ENCODE data around the gene GNAO1.

Gene GNAO1

DNA sequence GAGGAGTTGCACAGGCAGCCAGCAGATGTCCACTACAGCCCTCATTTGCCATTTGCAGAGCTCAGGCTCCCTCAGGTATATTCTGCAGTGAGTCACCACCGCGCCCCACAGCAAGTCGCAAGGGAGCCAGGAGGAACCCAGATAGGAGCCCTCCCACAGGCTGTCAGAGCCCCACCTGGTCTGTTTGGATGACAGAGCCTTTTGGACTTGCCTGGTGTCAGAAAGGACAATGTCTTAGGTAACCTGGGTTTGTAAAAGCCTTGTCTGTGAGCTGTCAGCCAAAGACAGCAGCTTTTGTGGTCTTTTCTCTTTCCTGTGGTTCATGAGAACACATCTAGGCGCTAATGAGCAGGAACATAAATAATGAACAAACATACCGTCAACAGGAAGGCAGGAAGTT lies 70.9 kb downstream of the GNAO1 start:
- Histone ChIP-seq H3K9ac (ENCODE audit: low read length) (no peak overlapping the region), H3K4me3 (ENCODE audit: low read length) (no peak overlapping the region)

DNA sequence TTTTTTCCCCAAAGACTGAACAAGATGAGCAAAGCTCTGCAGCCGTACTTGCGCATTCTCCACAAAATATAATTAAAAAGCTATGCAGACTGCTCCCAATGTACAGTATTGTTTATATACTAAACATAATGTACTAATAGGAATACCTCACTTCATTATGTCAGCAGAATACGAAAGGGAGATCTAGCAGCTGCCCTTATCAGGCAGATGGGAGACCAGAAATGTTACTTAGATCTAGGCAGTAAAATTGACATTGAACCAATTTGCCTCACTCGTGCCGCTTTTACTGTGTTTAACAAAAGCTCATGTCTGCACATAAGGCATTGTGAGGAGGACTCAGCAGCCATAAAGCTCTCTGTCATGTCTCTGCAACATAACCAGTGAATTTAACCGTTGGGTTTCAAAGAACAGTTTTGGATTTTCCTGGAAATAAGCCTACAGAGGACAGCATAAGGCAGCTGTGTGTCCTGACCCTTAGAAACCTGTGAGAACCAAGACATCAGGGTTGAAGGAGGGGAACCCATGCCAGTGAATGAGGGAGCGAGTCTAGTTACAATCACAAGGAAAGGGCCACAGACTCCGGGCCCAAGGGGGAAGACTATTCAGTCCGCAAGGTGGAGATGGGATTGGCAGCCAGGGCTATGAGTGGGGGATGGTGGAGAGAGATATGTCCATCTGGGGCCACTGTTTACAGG lies 71.4 kb downstream of the GNAO1 start:
- H3K27me3 ChIP-seq (ENCODE audit: control insufficient read depth, insufficient read depth, low read length), result no peaks in the 10 kb centered on the region
- H3K27ac ChIP-seq (ENCODE audit: low read length), result no peak overlapping the region
- H3K4me1 ChIP-seq (ENCODE audit: control insufficient read depth, low read depth, low read length), result peaks cover 3% of the 10 kb centered on the region
- H3K9me3 ChIP-seq (ENCODE audit: control insufficient read depth, low read depth, low read length), result no peaks in the 10 kb centered on the region
- no peak overlapping the region for H3K9ac ChIP-seq (ENCODE audit: low read length)
- no peak overlapping the region for H3K4me3 ChIP-seq (ENCODE audit: low read length)
- H3K36me3 ChIP-seq (ENCODE audit: control insufficient read depth, low read depth, low read length), result no peaks in the 10 kb centered on the region

More for the DNA sequence above, 70.9 kb downstream of the GNAO1 start:
- no peaks in the 10 kb centered on the region for H3K27me3 ChIP-seq (ENCODE audit: control insufficient read depth, insufficient read depth, low read length)
- H3K9me3 ChIP-seq (ENCODE audit: control insufficient read depth, low read depth, low read length), result no peaks in the 10 kb centered on the region
- H3K27ac ChIP-seq (ENCODE audit: low read length), result no peak overlapping the region
- H3K36me3 ChIP-seq (ENCODE audit: control insufficient read depth, low read depth, low read length), result no peaks in the 10 kb centered on the region
- peaks cover 3% of the 10 kb centered on the region for H3K4me1 ChIP-seq (ENCODE audit: control insufficient read depth, low read depth, low read length)

DNA sequence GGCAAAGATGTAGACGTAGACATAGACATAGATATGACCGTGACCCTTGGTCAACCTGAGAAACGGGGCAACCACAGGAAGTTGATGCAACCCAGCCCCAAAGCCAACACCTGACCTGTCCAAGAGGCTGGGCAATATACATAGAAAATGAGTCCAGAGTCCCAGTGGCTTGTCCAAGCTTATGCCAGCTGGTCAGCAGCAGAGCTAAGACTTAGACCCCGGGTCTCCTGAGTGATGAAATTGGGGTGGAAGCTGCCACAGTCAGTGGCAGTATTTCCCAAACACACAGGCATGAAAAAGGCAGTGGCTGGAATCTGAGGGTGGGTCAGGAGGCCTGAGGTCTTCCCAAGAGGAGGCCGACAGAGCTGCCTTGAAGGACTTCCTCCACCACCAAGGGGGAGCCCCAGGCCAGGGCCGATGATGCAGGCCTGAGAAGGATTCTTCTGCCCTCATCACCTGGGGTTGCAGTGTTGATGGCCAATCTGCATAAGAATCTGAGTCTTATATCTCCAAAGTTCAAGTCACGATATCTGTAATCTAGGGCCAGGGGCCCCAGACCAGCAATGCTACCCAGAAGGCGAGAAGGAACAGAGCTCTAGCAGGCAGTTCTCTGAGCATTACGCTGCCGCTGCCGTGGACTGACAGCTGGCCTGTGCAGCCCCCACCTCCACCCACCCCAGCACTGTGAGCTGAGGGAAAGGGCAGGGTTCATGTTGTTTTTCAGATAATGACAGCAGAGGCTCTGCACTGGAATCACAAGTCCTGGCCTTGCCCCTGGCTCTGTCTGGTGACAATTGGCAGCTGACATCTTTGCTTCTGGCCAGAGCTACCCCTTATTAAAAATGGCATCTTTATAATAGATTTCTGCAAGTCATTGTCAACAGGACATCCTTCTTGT lies 72.7 kb downstream of the GNAO1 start:
- Histone ChIP-seq H3K27ac (ENCODE audit: low read length) (no peak overlapping the region), H3K4me1 (ENCODE audit: control insufficient read depth, low read depth, low read length) (peaks cover 4% of the 10 kb centered on the region), H3K36me3 (ENCODE audit: control insufficient read depth, low read depth, low read length) (no peaks in the 10 kb centered on the region), H3K4me3 (ENCODE audit: low read length) (no peak overlapping the region), H3K9me3 (ENCODE audit: control insufficient read depth, low read depth, low read length) (no peaks in the 10 kb centered on the region), H3K27me3 (ENCODE audit: control insufficient read depth, insufficient read depth, low read length) (no peaks in the 10 kb centered on the region), H3K9ac (ENCODE audit: low read length) (no peak overlapping the region)

DNA sequence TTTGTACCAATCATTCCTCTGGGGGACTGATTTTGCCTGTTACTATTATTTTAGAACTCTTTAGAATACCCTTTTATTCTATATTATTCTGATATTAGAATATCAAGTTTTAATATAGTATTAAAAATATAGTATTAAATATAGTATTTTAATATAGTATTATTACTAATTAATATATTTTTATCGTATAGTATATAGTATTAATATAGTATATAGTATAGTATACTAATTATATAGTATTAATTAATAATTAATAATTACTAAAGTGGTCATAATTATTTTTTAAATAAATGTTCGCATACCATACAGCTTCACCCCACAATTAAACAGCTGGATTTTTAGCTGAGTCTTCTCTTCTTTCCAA lies 73.3 kb downstream of the GNAO1 start:
- Histone ChIP-seq H3K27ac (ENCODE audit: low read length) (no peak overlapping the region), H3K9me3 (ENCODE audit: control insufficient read depth, low read depth, low read length) (no peaks in the 10 kb centered on the region), H3K36me3 (ENCODE audit: control insufficient read depth, low read depth, low read length) (no peaks in the 10 kb centered on the region), H3K4me1 (ENCODE audit: control insufficient read depth, low read depth, low read length) (peaks cover 11% of the 10 kb centered on the region), H3K4me3 (ENCODE audit: low read length) (no peak overlapping the region), H3K9ac (ENCODE audit: low read length) (no peak overlapping the region), H3K27me3 (ENCODE audit: control insufficient read depth, insufficient read depth, low read length) (no peaks in the 10 kb centered on the region)

DNA sequence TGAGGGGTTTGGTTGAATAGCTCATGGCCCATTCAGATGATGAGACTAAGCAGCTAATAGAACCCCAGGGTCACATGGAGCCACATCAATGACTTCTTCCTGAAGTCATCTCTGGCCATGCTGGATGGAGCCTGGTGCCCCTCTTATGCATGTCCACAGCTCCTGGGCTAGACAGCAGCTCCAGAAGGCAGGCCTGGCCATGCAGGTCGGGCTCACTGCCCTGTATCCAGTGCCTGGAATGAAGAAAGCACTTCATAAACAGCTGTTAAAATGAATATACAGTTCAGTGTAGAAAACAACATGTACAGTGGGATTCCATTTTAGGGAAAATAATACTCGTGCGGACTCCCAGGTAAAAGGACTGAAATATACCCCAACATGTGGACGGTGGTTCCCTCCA lies 73.9 kb downstream of the GNAO1 start:
- Histone ChIP-seq H3K9ac (ENCODE audit: low read length) (no peak overlapping the region), H3K4me3 (ENCODE audit: low read length) (no peak overlapping the region), H3K9me3 (ENCODE audit: control insufficient read depth, low read depth, low read length) (no peaks in the 10 kb centered on the region), H3K27me3 (ENCODE audit: control insufficient read depth, insufficient read depth, low read length) (no peaks in the 10 kb centered on the region), H3K4me1 (ENCODE audit: control insufficient read depth, low read depth, low read length) (peaks cover 17% of the 10 kb centered on the region), H3K36me3 (ENCODE audit: control insufficient read depth, low read depth, low read length) (no peaks in the 10 kb centered on the region), H3K27ac (ENCODE audit: low read length) (no peak overlapping the region)

DNA sequence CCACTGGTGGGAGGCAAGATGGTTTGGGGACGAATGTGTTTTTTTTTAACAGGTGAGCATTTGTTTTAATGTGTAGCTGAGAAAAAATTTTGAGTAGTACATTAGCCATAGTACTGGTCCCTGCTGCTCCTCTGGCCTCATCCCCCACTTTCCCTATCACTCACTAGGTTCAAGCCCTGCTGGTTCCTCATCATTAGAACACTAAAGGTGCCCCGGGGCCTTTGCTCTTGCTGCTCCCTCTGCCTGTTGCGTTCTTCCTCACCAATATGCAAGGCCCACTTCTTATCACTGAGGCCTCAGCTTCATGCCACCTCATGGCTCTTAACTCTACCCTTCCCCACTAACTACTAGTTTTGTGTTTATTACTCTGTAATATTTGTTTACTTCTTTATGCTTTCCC lies 74.5 kb downstream of the GNAO1 start:
- H3K4me3 ChIP-seq (ENCODE audit: low read length), result no peak overlapping the region
- peaks cover 17% of the 10 kb centered on the region for H3K4me1 ChIP-seq (ENCODE audit: control insufficient read depth, low read depth, low read length)
- no peaks in the 10 kb centered on the region for H3K36me3 ChIP-seq (ENCODE audit: control insufficient read depth, low read depth, low read length)
- H3K27me3 ChIP-seq (ENCODE audit: control insufficient read depth, insufficient read depth, low read length), result no peaks in the 10 kb centered on the region
- H3K9me3 ChIP-seq (ENCODE audit: control insufficient read depth, low read depth, low read length), result no peaks in the 10 kb centered on the region
- H3K9ac ChIP-seq (ENCODE audit: low read length), result no peak overlapping the region
- no peak overlapping the region for H3K27ac ChIP-seq (ENCODE audit: low read length)

DNA sequence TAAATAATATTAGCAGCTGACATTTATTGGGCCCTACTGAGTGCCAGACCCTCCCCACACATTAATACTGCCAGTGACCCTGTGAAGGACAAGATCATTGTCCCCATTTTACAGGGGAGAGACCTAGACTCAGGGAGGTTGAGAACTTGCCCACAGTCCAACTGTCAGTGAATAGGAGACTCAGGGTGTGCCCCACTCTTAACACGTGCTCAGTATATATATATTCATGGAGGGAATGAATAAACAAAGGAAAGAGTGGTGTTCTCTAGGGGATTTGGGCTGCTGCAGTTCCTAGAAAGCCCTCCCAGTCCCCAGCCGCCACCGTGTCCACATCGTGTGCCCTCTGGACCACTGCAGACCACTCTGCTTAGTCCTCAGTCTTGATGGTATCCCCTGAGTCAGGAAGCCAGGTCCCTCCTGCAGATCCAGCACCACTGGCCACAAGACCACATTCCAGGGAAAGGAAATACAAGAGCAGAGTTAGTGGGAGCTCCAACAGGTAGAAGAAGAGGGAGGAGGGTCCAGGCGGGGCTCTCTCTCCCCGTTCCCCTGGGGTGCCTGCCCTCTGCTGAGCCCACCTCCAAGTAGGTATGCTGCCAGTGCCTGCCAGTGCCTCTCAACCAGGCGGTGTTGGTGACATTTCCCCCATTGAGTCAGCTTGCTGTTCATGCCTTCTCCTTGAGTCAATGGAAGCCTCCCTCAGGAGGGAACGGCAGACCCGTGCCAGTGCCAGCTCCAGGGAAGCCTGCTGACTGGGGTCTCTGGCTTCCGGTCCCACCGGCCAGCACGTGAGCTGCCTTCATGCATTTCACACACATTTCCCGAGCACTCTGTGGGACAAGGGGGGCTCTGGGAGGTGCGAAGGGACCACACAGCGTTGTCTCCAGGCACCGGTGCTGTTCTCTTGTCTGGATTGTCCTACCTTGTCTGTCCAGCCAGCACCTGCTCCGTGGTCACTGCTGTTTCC lies 75.6 kb downstream of the GNAO1 start:
- Histone ChIP-seq H3K9me3 (ENCODE audit: control insufficient read depth, low read depth, low read length) (no peaks in the 10 kb centered on the region), H3K4me3 (ENCODE audit: low read length) (no peak overlapping the region), H3K9ac (ENCODE audit: low read length) (no peak overlapping the region), H3K4me1 (ENCODE audit: control insufficient read depth, low read depth, low read length) (peaks cover 17% of the 10 kb centered on the region), H3K27me3 (ENCODE audit: control insufficient read depth, insufficient read depth, low read length) (no peaks in the 10 kb centered on the region), H3K36me3 (ENCODE audit: control insufficient read depth, low read depth, low read length) (no peaks in the 10 kb centered on the region), H3K27ac (ENCODE audit: low read length) (no peak overlapping the region)

DNA sequence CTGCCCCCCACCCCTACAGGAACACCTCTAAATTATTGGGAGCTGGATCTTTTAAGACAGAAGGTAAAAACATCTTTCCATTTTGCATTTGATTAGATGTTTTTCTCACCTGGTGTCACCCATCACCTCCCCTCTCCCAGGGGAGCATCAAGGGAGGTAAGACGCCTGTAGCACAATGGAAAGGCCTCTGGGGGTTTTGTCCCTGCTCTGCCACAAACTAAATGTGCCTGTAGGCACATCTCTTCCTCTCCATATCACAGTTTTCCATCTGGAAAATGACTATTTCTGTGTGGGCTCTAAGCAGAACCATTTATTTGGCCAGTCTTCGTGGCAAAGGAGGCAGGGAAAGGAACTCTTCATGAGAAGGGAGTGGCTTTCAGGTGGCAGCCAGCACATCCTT lies 76.6 kb downstream of the GNAO1 start:
- no peak overlapping the region for H3K27ac ChIP-seq (ENCODE audit: low read length)
- no peak overlapping the region for H3K4me3 ChIP-seq (ENCODE audit: low read length)
- no peak overlapping the region for H3K9ac ChIP-seq (ENCODE audit: low read length)
- no peaks in the 10 kb centered on the region for H3K36me3 ChIP-seq (ENCODE audit: control insufficient read depth, low read depth, low read length)
- H3K9me3 ChIP-seq (ENCODE audit: control insufficient read depth, low read depth, low read length), result no peaks in the 10 kb centered on the region
- peaks cover 17% of the 10 kb centered on the region for H3K4me1 ChIP-seq (ENCODE audit: control insufficient read depth, low read depth, low read length)
- H3K27me3 ChIP-seq (ENCODE audit: control insufficient read depth, insufficient read depth, low read length), result no peaks in the 10 kb centered on the region

DNA sequence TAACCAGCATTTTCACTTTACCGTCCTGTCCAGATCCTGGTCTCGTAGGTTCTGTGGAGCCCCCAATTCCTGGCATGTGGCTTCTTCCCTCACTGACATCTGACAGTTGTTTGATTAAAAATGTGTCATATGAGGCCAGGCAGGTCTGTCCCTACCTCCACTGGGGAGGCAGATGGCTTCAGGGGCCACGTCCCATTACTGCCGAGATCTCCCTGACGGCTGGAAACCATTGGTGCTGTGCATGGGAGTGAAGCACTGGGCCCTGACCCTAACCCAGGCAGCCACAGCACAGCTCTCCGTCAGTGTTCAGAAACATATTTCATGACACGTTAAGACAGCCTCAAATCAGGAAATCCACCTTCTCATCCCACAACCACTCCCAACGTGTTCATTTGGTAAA lies 77.5 kb downstream of the GNAO1 start:
- H3K27me3 ChIP-seq (ENCODE audit: control insufficient read depth, insufficient read depth, low read length), result no peaks in the 10 kb centered on the region
- no peak overlapping the region for H3K9ac ChIP-seq (ENCODE audit: low read length)
- no peaks in the 10 kb centered on the region for H3K9me3 ChIP-seq (ENCODE audit: control insufficient read depth, low read depth, low read length)
- H3K27ac ChIP-seq (ENCODE audit: low read length), result no peak overlapping the region
- peaks cover 17% of the 10 kb centered on the region for H3K4me1 ChIP-seq (ENCODE audit: control insufficient read depth, low read depth, low read length)
- no peaks in the 10 kb centered on the region for H3K36me3 ChIP-seq (ENCODE audit: control insufficient read depth, low read depth, low read length)
- no peak overlapping the region for H3K4me3 ChIP-seq (ENCODE audit: low read length)

DNA sequence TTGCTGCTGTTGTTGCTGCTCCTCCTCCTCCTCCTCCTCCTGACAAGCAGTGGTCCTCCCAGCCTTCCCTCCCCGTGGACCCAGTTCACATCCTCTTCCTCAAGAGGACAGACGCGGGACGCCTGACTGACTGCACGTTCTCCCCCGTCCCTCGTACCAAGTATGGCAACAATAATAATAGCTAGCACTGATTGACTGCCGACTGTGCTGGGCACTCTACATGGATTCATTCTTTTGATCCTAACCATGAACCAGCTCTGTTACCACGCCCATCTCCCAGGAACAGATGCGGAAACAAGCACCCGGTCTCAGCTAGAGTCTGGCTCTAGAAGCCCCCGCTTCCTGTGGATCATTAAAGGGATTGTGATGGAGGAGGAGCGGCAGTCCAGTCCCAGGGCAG lies 78.0 kb downstream of the GNAO1 start:
- H3K9ac ChIP-seq (ENCODE audit: low read length), result no peak overlapping the region
- H3K36me3 ChIP-seq (ENCODE audit: control insufficient read depth, low read depth, low read length), result no peaks in the 10 kb centered on the region
- H3K9me3 ChIP-seq (ENCODE audit: control insufficient read depth, low read depth, low read length), result no peaks in the 10 kb centered on the region
- H3K4me1 ChIP-seq (ENCODE audit: control insufficient read depth, low read depth, low read length), result peaks cover 14% of the 10 kb centered on the region
- H3K27me3 ChIP-seq (ENCODE audit: control insufficient read depth, insufficient read depth, low read length), result no peaks in the 10 kb centered on the region
- peak overlapping the region; percentile 4 for H3K27ac ChIP-seq (ENCODE audit: low read length)
- H3K4me3 ChIP-seq (ENCODE audit: low read length), result no peak overlapping the region

All from iPS-18a (cell line).